ENCODE data around the gene VWC2L.

The VWC2L gene

GRCh38 chr2:214604861-214605260, 194.0 kb downstream of the VWC2L start:
- DNase-seq = no peak

DNA sequence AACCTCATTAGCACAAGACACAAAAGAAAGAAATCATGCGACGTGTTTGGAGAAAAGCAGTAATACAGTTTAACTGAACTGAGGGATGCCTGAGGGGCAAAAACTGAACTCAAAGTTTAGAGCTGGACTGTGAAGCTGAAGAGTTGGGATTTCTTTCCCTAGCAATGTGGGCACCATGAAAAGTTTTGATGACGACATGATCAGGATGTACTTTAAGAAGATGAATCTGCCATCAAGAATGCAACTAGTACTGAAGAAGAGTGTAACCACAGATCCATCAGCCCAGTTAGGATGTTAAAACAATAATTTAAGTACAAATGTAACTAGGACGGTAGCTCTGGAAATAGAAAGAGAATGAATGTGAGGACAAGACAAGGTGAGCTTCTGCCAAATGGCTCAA, 196.2 kb downstream of the VWC2L start:
- DNase-seq = no peak

- DNase-seq = no peak
Observed at GRCh38 chr2:214611015-214611414, 200.2 kb downstream of the VWC2L start.

GRCh38 chr2:214624166-214624760, 213.4 kb downstream of the VWC2L start:
- no peak for DNase-seq

- DNase-seq = no peak
Observed at GRCh38 chr2:214628091-214628490, 217.2 kb downstream of the VWC2L start.

Data from CD4-positive, alpha-beta T cell treated with Interleukin-6 for 4 hours (primary cell).